Astrocyte of the spinal cord (primary cell): ENCODE results near the gene OR52I1.

Experiments
- DNase-seq: peaks from one replicate; pipeline ENCODE4 v3.0.0; 2011; ENCODE audit warnings: low read depth, low spot score
- H3K4me3 ChIP-seq: 2 replicates; pipeline ENCODE4 v1.5.1; 2011; ENCODE audit warnings: low read depth, mild to moderate bottlenecking, low read length, moderate library complexity
- CTCF ChIP-seq: IDR thresholded peaks from 2 replicates; pipeline ENCODE4 v1.5.1; 2012; ENCODE audit warnings: low read depth, mild to moderate bottlenecking, low read length, inconsistent platforms
- in situ Hi-C: cut with HindIII; loops from 2 replicates; pipeline ENCODE4 v1.10.0; 2017; ENCODE audit warnings: low sequenced_read_pairs

OR52I1 gene

DNA sequence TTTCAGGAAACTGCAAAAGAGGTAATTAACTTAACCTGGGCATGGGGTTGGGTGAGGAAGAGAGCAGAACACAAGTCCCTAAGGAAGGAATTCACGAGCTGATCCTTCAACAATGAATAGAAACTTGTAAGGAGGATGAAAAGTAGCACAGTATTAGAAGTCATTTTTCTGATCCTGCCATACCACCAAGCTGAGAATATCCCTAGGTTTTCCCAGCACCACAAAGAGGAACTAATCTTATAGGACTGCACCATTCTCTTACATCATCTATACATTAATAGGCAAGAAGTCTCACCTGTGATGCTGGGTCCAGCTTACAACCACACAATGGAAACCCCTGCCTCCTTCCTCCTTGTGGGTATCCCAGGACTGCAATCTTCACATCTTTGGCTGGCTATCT, at the start of gene OR52I1:
TSS of gene OR52I1 (plus strand) at position 301 of the 400 bp plus-strand sequence. CDS start at position 301, 0 bp downstream.
- TF ChIP-seq CTCF, result no peak
- H3K4me3 ChIP-seq, result no peak within 1 kb of the TSS
- DNase-seq, result no peak
- in situ Hi-C loops, result no loop called here

GRCh38 chr11:4544891-4545290, 48.9 kb upstream of the OR52I1 start, which contains the start of gene OR52M1:
Gene OR52M1, plus strand, starts transcription at chr11:4545191. Its CDS starts 0 bp downstream, at chr11:4545191.
- TF ChIP-seq CTCF, result no peak
- no peak for DNase-seq
- H3K4me3 ChIP-seq, result no peak within 1 kb of the TSS
- in situ Hi-C loops, result no loop called here

DNA sequence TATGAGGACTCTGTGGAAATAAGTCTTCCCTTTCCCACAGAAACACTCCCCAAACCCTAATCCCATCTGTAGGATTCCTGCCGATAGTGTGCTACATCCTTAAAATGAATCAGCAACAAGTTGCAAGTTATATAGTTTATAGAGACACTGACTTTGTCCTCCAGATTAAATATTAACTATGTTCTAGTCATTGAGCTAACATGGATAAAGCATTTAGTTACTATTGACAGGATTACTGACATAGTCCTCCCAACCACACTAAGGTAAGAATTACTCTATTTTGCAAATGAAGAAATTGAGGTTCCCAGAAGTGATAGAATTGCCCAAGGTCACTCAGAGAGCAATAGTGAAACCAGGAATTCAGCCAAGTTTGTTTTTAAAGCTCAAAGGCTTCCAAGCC, 47.0 kb upstream of the OR52I1 start:
- no peak for DNase-seq
- no peak overlapping the region for H3K4me3 ChIP-seq
- in situ Hi-C loops, result no loop called here
- TF ChIP-seq CTCF, result no peak

DNA sequence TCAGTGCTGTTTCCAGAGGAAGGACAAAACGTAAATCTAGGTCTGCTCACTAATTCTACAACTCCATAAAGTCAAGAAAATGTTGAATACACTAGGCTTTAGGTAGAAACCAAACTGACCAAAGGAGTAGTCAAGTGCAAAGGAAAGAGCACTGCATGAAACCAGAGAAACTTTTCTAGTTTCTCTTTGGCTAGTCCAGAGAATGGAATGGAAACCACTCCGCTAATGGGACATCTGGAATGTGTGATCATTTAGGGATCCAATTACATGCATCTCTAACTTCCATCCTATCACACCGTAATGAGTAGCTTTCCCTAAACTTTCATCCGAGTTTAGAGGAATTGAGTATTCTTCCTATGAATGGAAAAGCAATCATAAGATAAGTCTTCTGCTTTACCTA, 46.4 kb upstream of the OR52I1 start:
- in situ Hi-C loops, result no loop called here
- no peak overlapping the region for H3K4me3 ChIP-seq
- no peak for TF ChIP-seq CTCF
- DNase-seq, result no peak

GRCh38 chr11:4551346-4551979, 42.4 kb upstream of the OR52I1 start:
- in situ Hi-C loops, result no loop called here
- no peak for DNase-seq

GRCh38 chr11:4559527-4560440, 34.1 kb upstream of the OR52I1 start:
- TF ChIP-seq CTCF, result no peak
- DNase-seq, result no peak
- in situ Hi-C loops, result no loop called here
- no peak overlapping the region for H3K4me3 ChIP-seq

More at GRCh38 chr11:4551346-4551979, 42.4 kb upstream of the OR52I1 start:
- TF ChIP-seq CTCF, result no peak
- H3K4me3 ChIP-seq, result no peak overlapping the region
